GM12864 (cell line): ENCODE data around the gene TBK1.

ENCODE experiments used
- DNase-seq: peaks from one replicate; pipeline ENCODE4 v3.0.0-alpha.2; 2011; ENCODE audit warnings: low read depth
- H3K4me3 ChIP-seq: 2 replicates; pipeline ENCODE4 v1.5.1; 2011; ENCODE audit warnings: mild to moderate bottlenecking, low read depth, low read length, control low read depth
- CTCF ChIP-seq: IDR thresholded peaks from 2 replicates; pipeline ENCODE4 v1.5.1; 2011; ENCODE audit warnings: low read depth, mild to moderate bottlenecking, moderate library complexity, low read length, control low read depth, inconsistent platforms; ENCODE audit errors: missing control alignments

TBK1 gene

GRCh38 chr12:64457923-64458322 lies 6.0 kb downstream of the TBK1 start:
- H3K4me3 ChIP-seq = no peak overlapping the region
- TF ChIP-seq CTCF = no peak
- DNase-seq = no peak

DNA sequence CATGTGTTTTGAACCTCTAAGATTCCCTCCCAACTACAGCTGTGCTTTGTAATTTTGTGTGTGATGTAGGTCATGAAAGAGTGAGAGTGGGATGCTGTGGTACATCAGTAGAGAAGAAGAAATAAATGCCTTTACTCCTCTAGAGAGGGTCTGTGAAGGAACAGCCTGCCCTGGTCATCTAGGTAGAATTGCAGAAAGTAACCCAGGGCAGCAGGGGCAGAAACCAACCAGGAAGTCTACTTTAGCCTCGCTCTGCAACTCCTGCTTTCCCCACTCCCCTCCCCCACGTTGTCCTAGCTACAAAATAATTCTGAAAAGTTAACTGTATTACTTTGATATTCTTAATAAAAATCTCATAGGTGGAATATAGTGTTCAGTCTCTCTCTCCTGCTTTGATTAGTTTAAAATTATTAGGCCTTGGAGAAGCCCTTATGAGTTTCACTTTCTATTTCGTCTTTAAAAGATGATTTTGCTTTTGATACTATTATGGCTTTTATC lies 7.5 kb downstream of the TBK1 start:
- peak overlapping the region; percentile 36 for H3K4me3 ChIP-seq
- no peak for TF ChIP-seq CTCF
- no peak for DNase-seq

DNA sequence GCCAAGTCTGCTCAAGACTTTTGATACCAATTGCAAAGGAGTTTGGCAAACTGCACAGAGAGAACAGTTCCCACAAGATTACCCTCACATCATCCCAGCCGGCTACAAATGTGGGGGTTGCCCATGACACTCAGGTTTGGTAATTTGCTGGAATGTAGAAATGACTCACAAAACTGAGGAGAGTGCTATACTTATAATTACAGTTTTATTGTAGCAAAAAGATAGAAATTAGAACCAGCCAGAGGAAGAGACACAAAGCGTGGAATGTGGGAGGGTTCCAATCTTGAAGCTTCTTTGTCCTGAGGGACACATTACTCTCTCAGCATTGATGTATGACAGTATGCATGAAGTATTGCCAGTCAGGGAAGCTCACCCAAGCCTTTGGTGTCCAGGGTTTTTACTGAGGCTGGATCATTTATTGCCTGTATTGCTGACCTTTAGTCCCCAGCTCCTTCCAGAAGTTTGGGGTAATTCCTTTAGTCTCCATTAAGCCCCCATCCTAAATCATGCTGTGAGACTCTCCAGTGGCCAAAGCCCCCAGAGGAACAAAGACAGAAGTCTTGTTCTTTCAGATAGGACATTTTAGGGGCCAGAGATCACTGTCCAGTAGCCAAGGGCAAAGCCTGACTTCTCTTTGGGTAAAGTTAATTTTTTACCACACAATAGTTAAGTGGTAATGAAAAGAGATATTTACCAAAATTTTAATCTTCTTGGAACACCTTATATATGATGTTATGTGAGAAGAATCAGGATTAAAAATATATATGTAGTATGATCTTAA lies 9.9 kb downstream of the TBK1 start:
- DNase-seq = no peak
- no peak for TF ChIP-seq CTCF
- no peak overlapping the region for H3K4me3 ChIP-seq

DNA sequence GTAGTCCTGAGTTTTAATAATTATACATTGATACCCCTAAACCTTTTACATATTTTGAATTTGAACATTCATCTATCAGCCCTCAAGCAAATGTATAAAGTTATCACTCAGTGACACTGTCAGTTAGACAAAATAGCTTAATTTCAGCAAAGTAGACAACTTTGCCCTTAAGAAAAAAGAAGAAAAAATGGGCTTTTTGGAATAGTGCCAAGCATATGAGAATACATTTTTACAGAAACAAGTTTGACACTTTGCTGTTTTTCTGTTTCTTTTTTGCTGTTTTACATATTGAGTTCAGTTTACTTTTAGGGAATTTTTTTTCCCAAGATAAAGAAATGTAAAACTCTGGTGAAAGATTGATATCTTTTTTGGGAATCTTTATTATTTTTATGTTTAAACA lies 14.3 kb downstream of the TBK1 start:
- no peak for DNase-seq
- no peak overlapping the region for H3K4me3 ChIP-seq
- TF ChIP-seq CTCF = no peak

GRCh38 chr12:64468966-64469365 lies 17.0 kb downstream of the TBK1 start:
- DNase-seq = no peak
- H3K4me3 ChIP-seq = no peak overlapping the region
- TF ChIP-seq CTCF = no peak

- no peak overlapping the region for H3K4me3 ChIP-seq
- no peak for TF ChIP-seq CTCF
- DNase-seq = no peak
These were observed 17.7 kb downstream of the TBK1 start for GRCh38 chr12:64469455-64470142.
